K562 (cell line): ENCODE measurements around the gene B3GALT4. TPM values are rescaled to one million over a fixed set of nuclear protein-coding genes. Genes with fewer than 3 reads are reported as not detected.
A peak's percentile ranks its signal among the peaks of the same experiment; 100 is the strongest.

ENCODE experiments used
- EP400 ChIP-seq: fragments of 450-650 bp; IDR thresholded peaks from 2 replicates; pipeline ENCODE4 v1.6.1; 2017; ENCODE audit warnings: antibody characterized with exemption, mild to moderate bottlenecking, moderate library complexity
- ESRRA ChIP-seq: fragments of 450-650 bp; IDR thresholded peaks from 2 replicates; pipeline ENCODE4 v1.6.1; 2014; ENCODE audit warnings: low read depth, mild to moderate bottlenecking, moderate library complexity, borderline replicate concordance
- KAT2B ChIP-seq: IDR thresholded peaks from one replicate; pipeline ENCODE4 v1.6.1; 2012; ENCODE audit warnings: low read depth, mild to moderate bottlenecking, control low read depth, inconsistent platforms, low read length, moderate library complexity
- PHF21A ChIP-seq: fragments of 450-650 bp; IDR thresholded peaks from 2 replicates; pipeline ENCODE4 v1.6.1; 2017; ENCODE audit warnings: low read depth, borderline replicate concordance
- PRPF4 ChIP-seq: fragments of 200-400 bp; formaldehyde crosslinking; IDR thresholded peaks from one replicate; pipeline ENCODE4 v1.6.1; 2017; ENCODE audit warnings: low read length, low read depth, mild to moderate bottlenecking; ENCODE audit not compliant: insufficient read depth, poor library complexity, severe bottlenecking
- SMAD4 ChIP-seq: fragments of 250-450 bp; sonication (Bioruptor Pico); conservative IDR thresholded peaks from 2 replicates; pipeline ENCODE4 v1.8.0; 2021; ENCODE audit warnings: inconsistent platforms, mild to moderate bottlenecking, moderate library complexity
- SP1 ChIP-seq: sonication (generic); formaldehyde crosslinking; IDR thresholded peaks from 2 replicates; pipeline ENCODE4 v1.8.1; 2022; ENCODE audit warnings: mild to moderate bottlenecking, missing genetic modification reagents
- SRSF7 ChIP-seq: fragments of 200-400 bp; formaldehyde crosslinking; optimal IDR thresholded peaks from 2 replicates; pipeline ENCODE3; 2017; ENCODE audit warnings: mild to moderate bottlenecking, low read depth, low read length
- ZNF263 ChIP-seq: sonication (generic); formaldehyde crosslinking; IDR thresholded peaks from 2 replicates; pipeline ENCODE4 v1.8.0; 2022; ENCODE audit warnings: mild to moderate bottlenecking, missing genetic modification reagents, borderline replicate concordance
- polyA plus RNA-seq, 8 experiments: library from polyadenylated mRNA; depleted of rRNA in 4 of 8; stranded (reverse) in 5 of 8; unstranded in 3 of 8; fragments of >200 nt; fragmentation: Nextera tagmentation in 2 of 8; fragmentation: Illumina TruSeq in 1 of 8; extraction: Ambion mirVana in 2 of 8; extraction: Trizol in 1 of 8; gene quantifications; 2 replicates each; pipeline versions ENCODE4 v1.2.1 to v1.2.3, GENCODE V29; 2011 to 2014; ENCODE audit warnings: inconsistent platforms in 1 of 8, missing spikeins in 1 of 8
- total RNA-seq, 7 experiments: library from RNA; depleted of rRNA in 6 of 7; stranded (reverse); fragments of >200 nt in 6 of 7; fragmentation: Illumina TruSeq in 2 of 7; extraction: Trizol in 2 of 7; gene quantifications; 2 replicates each; pipeline versions ENCODE4 v1.2.1 to v1.2.3, GENCODE V29; 2011 to 2021; ENCODE audit warnings: low replicate concordance in 1 of 7
- TF ChIP-seq, protein P1 (sequence below), 2 experiments: fragments of 450-650 bp; IDR thresholded peaks; 2 replicates each; pipeline ENCODE4 v1.6.1; 2018; ENCODE audit warnings: mild to moderate bottlenecking in 2 of 2, low read depth in 1 of 2; ENCODE audit not compliant: partially characterized antibody in 2 of 2
- TF ChIP-seq, protein P2 (sequence below), 2 experiments: IDR thresholded peaks in 1 of 2; conservative IDR thresholded peaks in 1 of 2; 2 replicates each; pipeline ENCODE4 v1.6.1; 2016; ENCODE audit warnings: low read depth in 2 of 2, mild to moderate bottlenecking in 1 of 2, missing compliant biosample characterization in 1 of 2, missing genetic modification characterization in 1 of 2, moderate library complexity in 1 of 2
- TF ChIP-seq, protein P3 (sequence below): IDR thresholded peaks from 2 replicates; pipeline ENCODE4 v1.6.1; 2011; ENCODE audit warnings: borderline replicate concordance, low read depth, mild to moderate bottlenecking, moderate library complexity, low read length; ENCODE audit not compliant: insufficient read depth, poor library complexity, severe bottlenecking
- TF ChIP-seq, protein P4 (sequence below), 3 experiments: fragments of 200-800 bp in 1 of 3; sonication (Bioruptor generic) in 1 of 3; sonication (generic) in 1 of 3; formaldehyde crosslinking in 1 of 3; IDR thresholded peaks; 2 replicates each; pipeline versions ENCODE4 v1.6.1 to v1.8.0; 2016 to 2022; ENCODE audit warnings: mild to moderate bottlenecking in 2 of 3, missing compliant biosample characterization in 2 of 3, missing genetic modification characterization in 2 of 3, missing genetic modification reagents in 1 of 3

B3GALT4 gene
- total and polyA plus RNA-seq, 9 of the 15 experiments (the other 6 are each of a cell fraction or from before 2014, with no cell fraction given) = 0.11 to 1.3 (median 0.53) TPM; not detected in 1

DNA sequence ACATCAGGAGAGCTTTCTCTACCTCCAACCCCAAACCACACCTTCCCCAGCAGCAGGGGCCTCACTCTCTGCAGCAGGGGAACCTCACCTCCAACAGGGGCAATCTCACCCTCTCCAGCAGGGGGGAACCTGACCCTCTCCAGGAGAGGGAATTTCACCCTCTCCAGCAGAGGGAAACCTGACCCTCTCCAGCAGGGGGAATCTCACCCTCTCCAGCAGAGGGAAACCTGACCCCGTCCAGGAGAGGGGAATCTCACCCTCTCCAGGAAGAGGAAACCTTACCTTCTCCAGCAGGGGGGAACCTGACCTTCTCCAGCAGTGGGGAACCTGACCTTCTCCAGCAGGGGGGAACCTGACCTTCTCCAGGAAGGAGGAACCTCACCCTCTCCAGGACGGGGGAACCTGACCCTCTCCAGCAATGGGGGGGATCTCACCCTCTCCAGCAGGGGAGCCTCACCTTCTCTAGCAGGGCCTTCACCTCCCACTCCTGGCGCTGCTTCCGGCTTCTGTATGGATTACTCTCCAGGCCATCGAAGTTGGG lies 3.1 kb downstream of the B3GALT4 start (continued):
- TF ChIP-seq PRPF4 = no peak
- peak; percentile 48; the same call in 1 of the 2 replicates for TF ChIP-seq SMAD4 (CRISPR knock-in tag)
- TF ChIP-seq, protein P1, sequence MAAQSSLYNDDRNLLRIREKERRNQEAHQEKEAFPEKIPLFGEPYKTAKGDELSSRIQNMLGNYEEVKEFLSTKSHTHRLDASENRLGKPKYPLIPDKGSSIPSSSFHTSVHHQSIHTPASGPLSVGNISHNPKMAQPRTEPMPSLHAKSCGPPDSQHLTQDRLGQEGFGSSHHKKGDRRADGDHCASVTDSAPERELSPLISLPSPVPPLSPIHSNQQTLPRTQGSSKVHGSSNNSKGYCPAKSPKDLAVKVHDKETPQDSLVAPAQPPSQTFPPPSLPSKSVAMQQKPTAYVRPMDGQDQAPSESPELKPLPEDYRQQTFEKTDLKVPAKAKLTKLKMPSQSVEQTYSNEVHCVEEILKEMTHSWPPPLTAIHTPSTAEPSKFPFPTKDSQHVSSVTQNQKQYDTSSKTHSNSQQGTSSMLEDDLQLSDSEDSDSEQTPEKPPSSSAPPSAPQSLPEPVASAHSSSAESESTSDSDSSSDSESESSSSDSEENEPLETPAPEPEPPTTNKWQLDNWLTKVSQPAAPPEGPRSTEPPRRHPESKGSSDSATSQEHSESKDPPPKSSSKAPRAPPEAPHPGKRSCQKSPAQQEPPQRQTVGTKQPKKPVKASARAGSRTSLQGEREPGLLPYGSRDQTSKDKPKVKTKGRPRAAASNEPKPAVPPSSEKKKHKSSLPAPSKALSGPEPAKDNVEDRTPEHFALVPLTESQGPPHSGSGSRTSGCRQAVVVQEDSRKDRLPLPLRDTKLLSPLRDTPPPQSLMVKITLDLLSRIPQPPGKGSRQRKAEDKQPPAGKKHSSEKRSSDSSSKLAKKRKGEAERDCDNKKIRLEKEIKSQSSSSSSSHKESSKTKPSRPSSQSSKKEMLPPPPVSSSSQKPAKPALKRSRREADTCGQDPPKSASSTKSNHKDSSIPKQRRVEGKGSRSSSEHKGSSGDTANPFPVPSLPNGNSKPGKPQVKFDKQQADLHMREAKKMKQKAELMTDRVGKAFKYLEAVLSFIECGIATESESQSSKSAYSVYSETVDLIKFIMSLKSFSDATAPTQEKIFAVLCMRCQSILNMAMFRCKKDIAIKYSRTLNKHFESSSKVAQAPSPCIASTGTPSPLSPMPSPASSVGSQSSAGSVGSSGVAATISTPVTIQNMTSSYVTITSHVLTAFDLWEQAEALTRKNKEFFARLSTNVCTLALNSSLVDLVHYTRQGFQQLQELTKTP (IDR thresholded peaks at IDR 0.05; ENCODE audit: low read depth in 1 of 2, partially characterized antibody in 2 of 2) = peak in 1 of 2 experiments; percentile 38
- 0 out of 2 replicates have a peak, but pooled peaks have one; percentile 30 for TF ChIP-seq PHF21A
- no peak for TF ChIP-seq SRSF7
- TF ChIP-seq, protein P2, sequence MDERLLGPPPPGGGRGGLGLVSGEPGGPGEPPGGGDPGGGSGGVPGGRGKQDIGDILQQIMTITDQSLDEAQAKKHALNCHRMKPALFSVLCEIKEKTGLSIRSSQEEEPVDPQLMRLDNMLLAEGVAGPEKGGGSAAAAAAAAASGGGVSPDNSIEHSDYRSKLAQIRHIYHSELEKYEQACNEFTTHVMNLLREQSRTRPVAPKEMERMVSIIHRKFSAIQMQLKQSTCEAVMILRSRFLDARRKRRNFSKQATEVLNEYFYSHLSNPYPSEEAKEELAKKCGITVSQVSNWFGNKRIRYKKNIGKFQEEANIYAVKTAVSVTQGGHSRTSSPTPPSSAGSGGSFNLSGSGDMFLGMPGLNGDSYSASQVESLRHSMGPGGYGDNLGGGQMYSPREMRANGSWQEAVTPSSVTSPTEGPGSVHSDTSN (CRISPR knock-in tag; IDR thresholded peaks at IDR 0.05; ENCODE audit: low read depth) = no peak
- TF ChIP-seq, protein P2 (tag; conservative IDR thresholded peaks at IDR 0.05; ENCODE audit: low read depth) = no peak
- peak; percentile 95 for TF ChIP-seq ESRRA
- peak; percentile 50 for TF ChIP-seq EP400
- peak; percentile 38; the same call in 1 of the 2 replicates for TF ChIP-seq ZNF263 (CRISPR knock-in tag)
- TF ChIP-seq KAT2B = peak; percentile 88
- TF ChIP-seq, protein P3, sequence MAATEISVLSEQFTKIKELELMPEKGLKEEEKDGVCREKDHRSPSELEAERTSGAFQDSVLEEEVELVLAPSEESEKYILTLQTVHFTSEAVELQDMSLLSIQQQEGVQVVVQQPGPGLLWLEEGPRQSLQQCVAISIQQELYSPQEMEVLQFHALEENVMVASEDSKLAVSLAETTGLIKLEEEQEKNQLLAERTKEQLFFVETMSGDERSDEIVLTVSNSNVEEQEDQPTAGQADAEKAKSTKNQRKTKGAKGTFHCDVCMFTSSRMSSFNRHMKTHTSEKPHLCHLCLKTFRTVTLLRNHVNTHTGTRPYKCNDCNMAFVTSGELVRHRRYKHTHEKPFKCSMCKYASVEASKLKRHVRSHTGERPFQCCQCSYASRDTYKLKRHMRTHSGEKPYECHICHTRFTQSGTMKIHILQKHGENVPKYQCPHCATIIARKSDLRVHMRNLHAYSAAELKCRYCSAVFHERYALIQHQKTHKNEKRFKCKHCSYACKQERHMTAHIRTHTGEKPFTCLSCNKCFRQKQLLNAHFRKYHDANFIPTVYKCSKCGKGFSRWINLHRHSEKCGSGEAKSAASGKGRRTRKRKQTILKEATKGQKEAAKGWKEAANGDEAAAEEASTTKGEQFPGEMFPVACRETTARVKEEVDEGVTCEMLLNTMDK = peak; percentile 65
- peak; percentile 79 for TF ChIP-seq SP1 (CRISPR knock-in tag)
- TF ChIP-seq, protein P4, sequence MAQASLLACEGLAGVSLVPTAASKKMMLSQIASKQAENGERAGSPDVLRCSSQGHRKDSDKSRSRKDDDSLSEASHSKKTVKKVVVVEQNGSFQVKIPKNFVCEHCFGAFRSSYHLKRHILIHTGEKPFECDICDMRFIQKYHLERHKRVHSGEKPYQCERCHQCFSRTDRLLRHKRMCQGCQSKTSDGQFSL (CRISPR knock-in tag; IDR thresholded peaks at IDR 0.05) = no peak
- TF ChIP-seq, protein P4 (tag; IDR thresholded peaks at IDR 0.05) = no peak
